GM19397 (cell line): ENCODE measurements around the gene GALNT18.

Source experiments
- ATAC-seq: cut with Tn5 transposase; IDR thresholded peaks from one replicate; pipeline ENCODE4 v1.9.1; 2021; ENCODE audit warnings: mild to moderate bottlenecking, moderate library complexity; ENCODE audit not compliant: unreplicated experiment

GALNT18 gene

GRCh38 chr11:11621573-11622339, at the start of gene GALNT18:
Gene GALNT18, minus strand, starts transcription at chr11:11622005.
- ATAC-seq, result peak; percentile 96

DNA sequence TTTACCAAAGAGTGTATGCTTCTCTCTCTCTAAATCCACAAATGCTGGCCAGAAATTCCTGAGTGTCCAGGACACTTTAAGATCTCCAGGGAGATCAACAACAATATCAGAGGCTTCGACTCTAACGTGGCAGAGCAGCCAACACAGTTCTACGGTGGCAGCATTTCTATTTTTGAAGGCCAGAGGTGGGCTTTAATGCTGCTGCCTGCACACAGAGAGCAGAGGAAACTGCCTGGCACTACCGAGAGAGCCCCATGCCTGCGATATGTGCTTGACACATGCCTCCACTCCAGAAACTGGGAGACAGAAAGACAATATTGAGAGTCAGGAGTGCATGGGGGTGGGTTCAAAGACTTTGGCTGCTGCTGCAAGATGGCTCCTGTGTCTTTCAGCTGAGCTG, 48.8 kb upstream of the GALNT18 start:
- no peak for ATAC-seq

GRCh38 chr11:11669233-11669846, 47.5 kb upstream of the GALNT18 start:
- ATAC-seq, result no peak

- no peak for ATAC-seq
Observed at GRCh38 chr11:11668781-11669180, 47.0 kb upstream of the GALNT18 start.

- ATAC-seq, result no peak
Observed at GRCh38 chr11:11668274-11668673, 46.5 kb upstream of the GALNT18 start.

GRCh38 chr11:11667056-11667455, 45.3 kb upstream of the GALNT18 start:
- ATAC-seq, result no peak

GRCh38 chr11:11665407-11665806, 43.6 kb upstream of the GALNT18 start:
- ATAC-seq, result no peak

GRCh38 chr11:11663907-11664306, 42.1 kb upstream of the GALNT18 start:
- ATAC-seq, result no peak

GRCh38 chr11:11662578-11662977, 40.8 kb upstream of the GALNT18 start:
- ATAC-seq, result no peak

- ATAC-seq, result no peak
Observed at GRCh38 chr11:11661326-11662040, 39.7 kb upstream of the GALNT18 start.

DNA sequence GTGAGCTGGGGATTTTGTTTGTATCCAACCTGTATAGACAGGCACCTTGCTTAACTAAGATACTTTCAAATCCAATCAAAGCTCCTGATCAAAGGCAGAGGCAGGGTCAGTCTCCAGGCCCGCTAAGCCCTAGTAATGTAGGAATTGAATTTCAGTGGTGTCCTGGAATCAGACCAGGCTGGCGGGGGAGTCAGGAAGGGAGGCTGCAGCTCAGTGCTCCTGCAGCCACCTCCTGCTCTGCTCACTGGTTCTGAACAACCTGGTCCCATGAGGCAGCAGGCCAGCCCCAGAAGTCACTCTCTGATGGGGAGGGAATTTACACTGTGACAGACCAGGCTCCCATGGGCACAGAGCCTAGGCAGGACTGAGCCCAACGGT, 38.5 kb upstream of the GALNT18 start:
- no peak for ATAC-seq

DNA sequence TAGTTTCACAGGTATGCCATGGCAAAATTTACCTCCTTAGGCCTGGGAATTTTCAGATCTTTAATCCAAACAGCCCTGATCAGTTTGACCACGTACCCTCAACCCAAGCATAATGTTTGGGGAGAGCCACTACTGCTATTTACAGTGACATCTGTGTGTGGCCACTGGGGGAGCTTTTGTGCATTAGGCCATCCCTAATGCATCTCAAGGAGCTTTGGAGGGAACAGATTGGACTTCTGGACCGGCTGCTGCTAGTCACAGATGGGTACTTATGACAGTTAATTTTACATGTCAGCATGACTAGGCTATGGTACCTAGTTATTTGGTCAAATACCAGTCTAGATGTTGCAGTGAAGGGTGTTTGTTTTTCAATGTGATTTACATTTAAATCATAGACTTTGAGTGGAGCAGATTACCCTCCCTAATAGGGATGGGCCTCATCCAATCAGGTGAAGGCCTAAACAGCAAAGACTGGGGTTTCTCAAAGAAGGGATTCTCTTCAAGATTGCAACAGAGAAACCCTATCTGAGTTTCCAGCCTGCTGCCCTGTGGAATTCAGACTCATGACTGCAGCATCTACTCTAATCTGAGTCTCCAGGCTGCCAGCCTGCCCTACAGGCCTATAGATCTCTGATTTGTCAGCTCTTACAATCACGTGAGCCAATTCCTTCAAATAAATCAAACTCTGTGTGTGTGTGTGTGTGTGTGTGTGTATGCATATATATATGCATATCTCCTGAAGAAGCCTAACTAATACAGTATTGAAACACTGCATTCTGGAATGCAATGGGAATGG, 38.0 kb upstream of the GALNT18 start:
- no peak for ATAC-seq

DNA sequence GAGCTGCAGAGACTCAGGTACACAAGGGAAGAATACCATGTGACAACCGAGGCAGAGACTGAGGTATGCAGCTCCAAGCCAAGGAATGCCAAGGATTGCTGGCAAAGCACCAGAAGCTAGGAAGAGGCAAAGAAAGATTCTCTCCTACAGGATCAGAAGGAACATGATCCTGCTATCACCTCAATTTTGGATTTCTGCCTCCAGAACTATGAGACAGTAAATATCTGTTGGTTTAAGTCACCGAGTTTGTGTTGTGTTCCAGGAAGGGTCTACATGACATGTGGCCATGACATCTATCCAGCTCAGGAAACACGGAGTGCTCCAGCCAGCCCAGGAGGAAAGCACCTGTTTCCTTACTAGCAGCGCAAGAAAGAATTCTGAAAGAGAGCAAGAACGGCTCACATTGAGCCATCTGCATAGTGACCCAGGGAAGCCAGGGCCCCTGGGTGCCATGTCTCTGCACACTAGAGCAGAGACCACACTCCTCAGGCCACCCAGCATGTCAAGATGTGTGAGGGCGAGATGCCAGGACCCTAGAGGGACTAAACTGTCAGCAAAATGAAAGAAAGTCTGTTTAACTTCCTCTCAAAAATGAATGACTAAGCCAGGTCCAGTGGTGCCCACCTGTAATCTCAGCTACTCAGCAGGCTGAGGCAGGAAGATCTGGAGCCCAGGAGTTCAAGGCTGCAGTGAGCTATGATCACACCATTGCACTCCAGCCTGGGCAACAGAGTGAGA, 35.6 kb upstream of the GALNT18 start:
- no peak for ATAC-seq

DNA sequence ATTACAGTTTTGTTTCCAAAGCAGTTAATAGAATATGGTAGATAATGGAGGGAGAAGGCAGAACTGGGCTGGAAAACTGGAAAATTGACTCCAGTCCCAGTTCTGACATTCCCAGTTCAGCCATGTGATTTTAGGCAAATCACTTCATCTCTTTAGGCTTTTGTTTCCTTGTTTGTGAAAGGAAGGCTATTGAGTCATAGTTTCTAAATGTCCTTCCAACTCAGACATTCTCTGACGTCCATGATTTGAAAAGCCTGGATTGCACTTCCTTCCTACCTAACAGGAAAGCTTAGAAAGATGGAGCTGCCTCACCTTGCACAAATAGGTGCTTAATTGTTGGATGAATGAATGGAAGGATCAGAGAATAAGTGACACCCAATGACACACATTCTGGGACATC, 19.8 kb upstream of the GALNT18 start:
- ATAC-seq, result no peak

GRCh38 chr11:11640996-11641395, 19.2 kb upstream of the GALNT18 start:
- no peak for ATAC-seq

- ATAC-seq, result no peak
Observed at GRCh38 chr11:11640152-11640551, 18.3 kb upstream of the GALNT18 start.

GRCh38 chr11:11636671-11637070, 14.9 kb upstream of the GALNT18 start:
- ATAC-seq, result no peak

DNA sequence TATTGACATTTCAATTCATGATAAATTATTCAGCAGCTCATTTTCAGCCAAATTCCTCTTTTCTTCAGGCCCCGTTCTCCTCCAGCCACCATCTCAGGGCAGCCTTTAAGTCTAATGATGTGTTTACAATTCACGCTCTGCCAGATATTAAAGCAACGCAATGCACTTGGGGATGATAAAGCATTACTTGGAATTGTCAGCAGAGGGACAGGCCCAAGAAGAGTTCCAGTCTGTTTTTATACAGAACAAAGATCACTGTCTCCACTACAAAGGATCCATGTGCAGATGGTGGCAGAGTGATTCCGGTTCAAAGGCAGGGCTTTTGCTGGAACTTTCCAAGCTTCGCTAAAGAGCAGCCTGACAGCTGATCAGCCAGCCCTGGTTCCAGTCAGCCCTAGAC, 13.6 kb upstream of the GALNT18 start:
- no peak for ATAC-seq

GRCh38 chr11:11629368-11629767, 7.6 kb upstream of the GALNT18 start:
- ATAC-seq, result no peak

- ATAC-seq, result no peak
Observed at GRCh38 chr11:11628651-11629050, 6.8 kb upstream of the GALNT18 start.

DNA sequence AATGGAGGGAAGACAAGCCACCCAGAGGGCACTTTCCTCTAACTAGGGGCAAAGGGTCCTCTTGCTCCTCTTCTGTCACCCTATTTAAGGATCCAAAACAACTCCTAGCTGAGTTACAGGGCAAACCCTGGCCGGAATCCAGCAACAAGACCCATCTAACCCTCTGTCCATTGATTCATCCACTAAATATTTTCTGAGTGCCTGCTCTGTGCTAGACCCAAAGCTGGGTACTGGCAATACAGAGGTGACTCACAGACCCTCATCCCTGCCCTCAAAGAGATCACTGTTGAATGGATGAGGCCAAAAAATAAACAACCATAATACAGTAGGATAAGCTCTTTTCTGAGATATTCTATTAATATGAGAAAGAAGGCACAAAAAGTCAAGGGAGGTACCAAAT, 4.3 kb upstream of the GALNT18 start:
- no peak for ATAC-seq
